GM23338 (cell line): ENCODE measurements around the gene MAP2K5. TPM values are rescaled to one million over a fixed set of nuclear protein-coding genes. Genes with fewer than 3 reads are reported as not detected.
A peak's percentile ranks its signal among the peaks of the same experiment; 100 is the strongest.

Source experiments
- ATAC-seq: fragments of 200-7000 bp; cut with Tn5 transposase; 3 replicates; pipeline ENCODE4 v1.9.1; 2020
- DNase-seq: peaks from one replicate; pipeline ENCODE4 v3.0.0-alpha.2; 2015; ENCODE audit warnings: low spot score
- H2AFZ ChIP-seq: fragments of 200-600 bp; sonication (generic); 2 replicates; pipeline ENCODE4 v1.8.0; 2016; ENCODE audit warnings: antibody characterized with exemption, mild to moderate bottlenecking, moderate library complexity
- H3F3A ChIP-seq: fragments of 200-600 bp; sonication (generic); replicated peaks from 2 replicates; pipeline ENCODE4 v1.8.0; 2017; ENCODE audit warnings: antibody characterized with exemption, mixed run types, low read depth
- H3K27ac ChIP-seq: fragments of 200-600 bp; sonication (generic); 2 replicates; pipeline ENCODE4 v1.6.1; 2016; ENCODE audit warnings: low read depth
- H3K27me3 ChIP-seq: fragments of 200-600 bp; sonication (generic); 2 replicates; pipeline ENCODE4 v1.8.0; 2016; ENCODE audit warnings: mild to moderate bottlenecking, mixed run types, moderate library complexity; ENCODE audit not compliant: insufficient read depth
- H3K36me3 ChIP-seq: fragments of 200-600 bp; sonication (generic); 2 replicates; pipeline ENCODE4 v1.8.0; 2016; ENCODE audit warnings: mild to moderate bottlenecking; ENCODE audit not compliant: insufficient read depth
- H3K4me1 ChIP-seq: fragments of 200-600 bp; sonication (generic); 2 replicates; pipeline ENCODE4 v1.8.0; 2016; ENCODE audit warnings: mild to moderate bottlenecking, moderate library complexity; ENCODE audit not compliant: insufficient read depth
- H3K4me2 ChIP-seq: fragments of 200-600 bp; sonication (generic); 2 replicates; pipeline ENCODE4 v1.7.1; 2017; ENCODE audit warnings: mixed run types
- H3K4me3 ChIP-seq: fragments of 200-600 bp; sonication (generic); 2 replicates; pipeline ENCODE4 v1.6.1; 2016; ENCODE audit warnings: mixed run types
- H3K79me2 ChIP-seq: fragments of 200-600 bp; sonication (generic); replicated peaks from 2 replicates; pipeline ENCODE4 v1.8.0; 2017; ENCODE audit warnings: mild to moderate bottlenecking; ENCODE audit not compliant: insufficient read depth
- H3K9me2 ChIP-seq: fragments of 200-600 bp; sonication (generic); 2 replicates; pipeline ENCODE4 v1.8.0; 2017; ENCODE audit not compliant: insufficient read depth
- H4K20me1 ChIP-seq: fragments of 200-600 bp; sonication (generic); replicated peaks from 2 replicates; pipeline ENCODE4 v1.8.0; 2017; ENCODE audit warnings: mild to moderate bottlenecking; ENCODE audit not compliant: insufficient read depth
- H3K27ac Mint-ChIP-seq: 2 replicates; pipeline ENCODE4 v1.8.0; 2020; ENCODE audit warnings: inconsistent platforms, mild to moderate bottlenecking, moderate library complexity, mixed read lengths
- H3K27me3 Mint-ChIP-seq: 3 replicates; pipeline ENCODE4 v1.8.0; 2022; ENCODE audit warnings: low read depth, mild to moderate bottlenecking, moderate library complexity, mixed read lengths, inconsistent platforms; ENCODE audit not compliant: insufficient read depth, poor library complexity
- H3K36me3 Mint-ChIP-seq: 3 replicates; pipeline ENCODE4 v1.8.0; 2021; ENCODE audit warnings: low read depth, mild to moderate bottlenecking, inconsistent platforms, moderate library complexity, mixed read lengths
- H3K4me1 Mint-ChIP-seq: 3 replicates; pipeline ENCODE4 v1.8.0; 2020; ENCODE audit warnings: mild to moderate bottlenecking, inconsistent platforms, mixed read lengths
- H3K4me3 Mint-ChIP-seq: 3 replicates; pipeline ENCODE4 v1.8.0; 2021; ENCODE audit warnings: moderate library complexity, mild to moderate bottlenecking, inconsistent platforms, mixed read lengths
- H3K9me3 Mint-ChIP-seq: 3 replicates; pipeline ENCODE4 v1.8.0; 2020; ENCODE audit warnings: moderate library complexity, mild to moderate bottlenecking, inconsistent platforms, mixed read lengths
- CREB1 ChIP-seq: fragments of 250-450 bp; sonication (Bioruptor Pico); IDR thresholded peaks from 2 replicates; pipeline ENCODE4 v1.5.0; 2020; ENCODE audit warnings: low read depth, mild to moderate bottlenecking, moderate library complexity
- EZH2 ChIP-seq: fragments of 200-600 bp; sonication (generic); IDR thresholded peaks from one replicate; pipeline ENCODE4 v1.8.0; 2017; ENCODE audit warnings: antibody characterized with exemption, mild to moderate bottlenecking, low read depth; ENCODE audit not compliant: unreplicated experiment
- NANOG ChIP-seq: IDR thresholded peaks from 2 replicates; pipeline ENCODE4 v1.6.1; 2016; ENCODE audit warnings: antibody characterized with exemption, borderline replicate concordance
- STAT1 ChIP-seq: IDR thresholded peaks from one replicate; pipeline ENCODE4 v1.6.1; 2016; ENCODE audit warnings: antibody characterized with exemption; ENCODE audit not compliant: unreplicated experiment
- polyA plus RNA-seq: library from polyadenylated mRNA; unstranded; fragments of >200 nt; fragmentation: Nextera tagmentation; extraction: Ambion mirVana; gene quantifications from 2 replicates; pipeline ENCODE4 v1.2.1, GENCODE V29; 2016
- total RNA-seq: library from RNA; depleted of rRNA; stranded (reverse); fragments of >200 nt; shearing (Covaris generic); gene quantifications from 2 replicates; pipeline ENCODE4 v1.2.3, GENCODE V29; 2014
- TF ChIP-seq, protein P1 (sequence below): fragments of 250-450 bp; sonication (Bioruptor Pico); IDR thresholded peaks from 2 replicates; pipeline ENCODE4 v1.5.0; 2020; ENCODE audit warnings: mild to moderate bottlenecking, moderate library complexity

The MAP2K5 gene
- total and polyA plus RNA-seq, 2 experiments from 2014 or later, result 6.5 to 13.6 TPM

DNA sequence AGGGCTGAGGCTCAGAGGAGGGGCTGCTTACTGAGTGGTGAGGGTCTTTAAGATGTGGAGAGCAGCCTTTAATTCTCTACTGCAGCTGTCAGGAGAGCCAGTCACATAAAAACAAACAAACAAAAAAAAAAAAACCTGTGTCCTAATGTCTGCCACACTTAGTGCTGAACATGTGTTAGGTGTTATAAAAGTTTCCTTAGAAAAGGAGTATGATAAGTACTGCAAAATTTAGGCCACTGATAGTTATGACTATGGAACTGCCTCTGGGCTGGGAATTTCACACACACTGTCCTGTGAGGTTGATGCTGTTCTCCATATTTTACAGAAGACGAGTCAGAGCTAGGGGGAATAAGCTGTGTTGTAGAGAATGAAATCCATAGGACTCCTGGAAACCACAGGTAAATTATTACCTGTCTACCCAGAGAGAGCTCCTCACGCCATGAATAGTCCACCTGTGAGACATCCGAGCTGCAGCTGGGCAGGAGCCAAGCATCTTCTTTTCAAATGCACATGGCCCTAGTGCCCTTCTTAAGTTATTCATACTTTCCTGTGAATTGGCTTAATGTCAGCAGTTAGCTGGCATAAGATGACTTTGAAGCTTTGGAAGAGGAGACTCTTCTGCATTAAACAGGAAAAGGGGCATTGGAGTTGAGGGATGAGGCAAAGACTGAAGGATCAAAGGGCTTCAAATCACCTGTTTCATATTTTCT, 248.3 kb downstream of the MAP2K5 start:
- Histone ChIP-seq H4K20me1 (no peaks in the 10 kb centered on the region), H3K4me2 (peak overlapping the region; percentile 57), H3K27me3 (no peaks in the 10 kb centered on the region), H3K4me1 (peaks cover 52% of the 10 kb centered on the region), H3K79me2 (no peaks in the 10 kb centered on the region), H3K36me3 (no peaks in the 10 kb centered on the region), H3K27ac (no peak overlapping the region), H3K4me3 (peak overlapping the region; percentile 20; the same call in 1 of the 2 replicates), H2AFZ (no peak overlapping the region), H3F3A (no peaks in the 10 kb centered on the region), H3K9me2 (0 out of 2 replicates have a peak, but pooled peaks cover 2% of the 10 kb centered on the region)
- no peak for TF ChIP-seq STAT1
- TF ChIP-seq, protein P1, sequence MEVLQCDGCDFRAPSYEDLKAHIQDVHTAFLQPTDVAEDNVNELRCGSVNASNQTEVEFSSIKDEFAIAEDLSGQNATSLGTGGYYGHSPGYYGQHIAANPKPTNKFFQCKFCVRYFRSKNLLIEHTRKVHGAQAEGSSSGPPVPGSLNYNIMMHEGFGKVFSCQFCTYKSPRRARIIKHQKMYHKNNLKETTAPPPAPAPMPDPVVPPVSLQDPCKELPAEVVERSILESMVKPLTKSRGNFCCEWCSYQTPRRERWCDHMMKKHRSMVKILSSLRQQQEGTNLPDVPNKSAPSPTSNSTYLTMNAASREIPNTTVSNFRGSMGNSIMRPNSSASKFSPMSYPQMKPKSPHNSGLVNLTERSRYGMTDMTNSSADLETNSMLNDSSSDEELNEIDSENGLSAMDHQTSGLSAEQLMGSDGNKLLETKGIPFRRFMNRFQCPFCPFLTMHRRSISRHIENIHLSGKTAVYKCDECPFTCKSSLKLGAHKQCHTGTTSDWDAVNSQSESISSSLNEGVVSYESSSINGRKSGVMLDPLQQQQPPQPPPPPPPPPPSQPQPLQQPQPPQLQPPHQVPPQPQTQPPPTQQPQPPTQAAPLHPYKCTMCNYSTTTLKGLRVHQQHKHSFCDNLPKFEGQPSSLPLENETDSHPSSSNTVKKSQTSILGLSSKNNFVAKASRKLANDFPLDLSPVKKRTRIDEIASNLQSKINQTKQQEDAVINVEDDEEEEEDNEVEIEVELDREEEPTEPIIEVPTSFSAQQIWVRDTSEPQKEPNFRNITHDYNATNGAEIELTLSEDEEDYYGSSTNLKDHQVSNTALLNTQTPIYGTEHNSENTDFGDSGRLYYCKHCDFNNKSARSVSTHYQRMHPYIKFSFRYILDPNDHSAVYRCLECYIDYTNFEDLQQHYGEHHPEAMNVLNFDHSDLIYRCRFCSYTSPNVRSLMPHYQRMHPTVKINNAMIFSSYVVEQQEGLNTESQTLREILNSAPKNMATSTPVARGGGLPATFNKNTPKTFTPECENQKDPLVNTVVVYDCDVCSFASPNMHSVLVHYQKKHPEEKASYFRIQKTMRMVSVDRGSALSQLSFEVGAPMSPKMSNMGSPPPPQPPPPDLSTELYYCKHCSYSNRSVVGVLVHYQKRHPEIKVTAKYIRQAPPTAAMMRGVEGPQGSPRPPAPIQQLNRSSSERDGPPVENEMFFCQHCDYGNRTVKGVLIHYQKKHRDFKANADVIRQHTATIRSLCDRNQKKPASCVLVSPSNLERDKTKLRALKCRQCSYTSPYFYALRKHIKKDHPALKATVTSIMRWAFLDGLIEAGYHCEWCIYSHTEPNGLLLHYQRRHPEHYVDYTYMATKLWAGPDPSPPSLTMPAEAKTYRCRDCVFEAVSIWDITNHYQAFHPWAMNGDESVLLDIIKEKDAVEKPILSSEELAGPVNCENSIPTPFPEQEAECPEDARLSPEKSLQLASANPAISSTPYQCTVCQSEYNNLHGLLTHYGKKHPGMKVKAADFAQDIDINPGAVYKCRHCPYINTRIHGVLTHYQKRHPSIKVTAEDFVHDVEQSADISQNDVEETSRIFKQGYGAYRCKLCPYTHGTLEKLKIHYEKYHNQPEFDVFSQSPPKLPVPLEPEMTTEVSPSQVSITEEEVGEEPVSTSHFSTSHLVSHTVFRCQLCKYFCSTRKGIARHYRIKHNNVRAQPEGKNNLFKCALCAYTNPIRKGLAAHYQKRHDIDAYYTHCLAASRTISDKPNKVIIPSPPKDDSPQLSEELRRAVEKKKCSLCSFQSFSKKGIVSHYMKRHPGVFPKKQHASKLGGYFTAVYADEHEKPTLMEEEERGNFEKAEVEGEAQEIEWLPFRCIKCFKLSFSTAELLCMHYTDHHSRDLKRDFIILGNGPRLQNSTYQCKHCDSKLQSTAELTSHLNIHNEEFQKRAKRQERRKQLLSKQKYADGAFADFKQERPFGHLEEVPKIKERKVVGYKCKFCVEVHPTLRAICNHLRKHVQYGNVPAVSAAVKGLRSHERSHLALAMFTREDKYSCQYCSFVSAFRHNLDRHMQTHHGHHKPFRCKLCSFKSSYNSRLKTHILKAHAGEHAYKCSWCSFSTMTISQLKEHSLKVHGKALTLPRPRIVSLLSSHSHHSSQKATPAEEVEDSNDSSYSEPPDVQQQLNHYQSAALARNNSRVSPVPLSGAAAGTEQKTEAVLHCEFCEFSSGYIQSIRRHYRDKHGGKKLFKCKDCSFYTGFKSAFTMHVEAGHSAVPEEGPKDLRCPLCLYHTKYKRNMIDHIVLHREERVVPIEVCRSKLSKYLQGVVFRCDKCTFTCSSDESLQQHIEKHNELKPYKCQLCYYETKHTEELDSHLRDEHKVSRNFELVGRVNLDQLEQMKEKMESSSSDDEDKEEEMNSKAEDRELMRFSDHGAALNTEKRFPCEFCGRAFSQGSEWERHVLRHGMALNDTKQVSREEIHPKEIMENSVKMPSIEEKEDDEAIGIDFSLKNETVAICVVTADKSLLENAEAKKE (CRISPR knock-in tag), result peak; percentile 52; the same call in 1 of the 2 replicates
- TF ChIP-seq CREB1 (CRISPR knock-in tag), result no peak
- TF ChIP-seq EZH2, result no peak
- peak; percentile 89 for TF ChIP-seq NANOG
- Mint-ChIP-seq H3K27ac (no peak overlapping the region; the same call in 1 of the 2 replicates), H3K9me3 (peaks cover 7% of the 10 kb centered on the region; the same call in 2 of the 3 replicates), H3K36me3 (peaks cover 9% of the 10 kb centered on the region; the same call in 1 of the 3 replicates), H3K4me3 (peak overlapping the region; percentile 8; the same call in 2 of the 3 replicates), H3K27me3 (peaks cover 2% of the 10 kb centered on the region), H3K4me1 (peaks cover 50% of the 10 kb centered on the region)
- DNase-seq (no peak), ATAC-seq (peak; percentile 51)
